Stimulated activated CD8-positive, alpha-beta memory T cell treated with anti-CD3 and anti-CD28 coated beads, Interleukin-4, amount 100 ng/mL, for 4 hours (primary cell): Measurements from ENCODE around the gene SLC5A11.
"Not testable (repeated sequence)": the region's sequence is repeated elsewhere in the genome, so short reads cannot be mapped to it uniquely, and the experiment has no call there.

ENCODE experiments used
- DNase-seq, 2 donors: peaks; one replicate each; pipeline ENCODE4 v3.0.0-alpha.2; 2020; ENCODE audit warnings: low read depth in 2 of 2, low spot score in 1 of 2

Gene SLC5A11

DNA sequence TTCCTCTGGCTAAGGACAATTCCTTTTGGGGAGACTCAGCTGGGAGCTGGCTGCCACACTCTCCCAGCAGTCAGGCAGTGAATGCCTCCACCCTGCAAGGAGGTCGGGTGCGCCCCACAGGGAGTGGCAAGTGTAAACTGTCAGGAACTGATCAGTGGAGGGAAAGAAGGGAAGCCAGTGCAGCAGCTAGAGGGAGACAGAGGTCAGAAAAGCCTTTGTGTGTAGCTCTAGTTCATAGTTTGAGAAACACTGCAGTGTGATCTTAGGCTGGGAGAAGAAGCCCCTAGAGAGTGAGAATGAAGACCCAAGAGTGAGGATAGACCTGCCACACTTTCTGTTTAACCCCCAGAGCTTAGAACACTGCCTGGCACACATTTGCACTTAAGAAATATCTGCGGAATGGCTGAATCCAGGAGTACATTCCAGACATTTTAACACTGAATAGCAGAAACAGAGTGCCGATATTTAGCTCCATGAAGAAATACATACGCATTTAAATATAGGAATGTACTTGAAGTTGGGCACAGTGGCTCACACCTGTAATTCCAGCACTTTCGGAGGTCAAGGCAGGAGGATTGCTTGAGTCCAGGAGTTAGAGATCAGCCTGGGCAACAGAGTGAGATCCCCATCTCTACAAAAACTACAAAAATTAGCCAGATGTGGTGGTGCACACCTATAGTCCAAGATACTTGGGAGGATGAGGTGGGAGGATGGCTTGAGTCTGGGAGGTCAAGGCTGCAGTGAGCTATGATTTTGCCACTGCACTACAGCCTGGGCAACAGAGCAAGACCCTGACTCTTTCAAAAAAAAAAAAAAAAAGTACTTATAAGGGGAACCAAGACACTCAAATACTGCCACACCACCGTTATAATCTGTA lies 11.1 kb upstream of the SLC5A11 start:
- DNase-seq, result no peak

DNA sequence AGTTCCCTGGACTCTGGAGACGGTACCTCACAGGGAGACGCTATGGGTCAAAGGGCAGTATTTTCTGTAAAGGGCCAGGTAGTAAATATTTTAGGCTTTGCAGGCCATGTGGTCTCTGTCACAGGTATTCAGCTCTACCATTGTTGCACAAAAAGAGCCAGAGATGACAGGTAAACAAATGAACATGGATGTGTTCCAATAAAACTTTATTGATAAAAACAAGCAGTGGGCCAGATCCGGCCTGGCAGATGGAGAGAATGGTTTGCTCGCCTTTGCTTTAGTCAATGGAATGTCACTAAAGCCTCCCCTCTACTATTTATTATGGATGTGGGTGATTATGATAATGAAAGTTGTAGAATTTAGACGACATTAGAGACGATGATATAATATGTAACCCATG lies 8.9 kb upstream of the SLC5A11 start:
- no peak for DNase-seq

DNA sequence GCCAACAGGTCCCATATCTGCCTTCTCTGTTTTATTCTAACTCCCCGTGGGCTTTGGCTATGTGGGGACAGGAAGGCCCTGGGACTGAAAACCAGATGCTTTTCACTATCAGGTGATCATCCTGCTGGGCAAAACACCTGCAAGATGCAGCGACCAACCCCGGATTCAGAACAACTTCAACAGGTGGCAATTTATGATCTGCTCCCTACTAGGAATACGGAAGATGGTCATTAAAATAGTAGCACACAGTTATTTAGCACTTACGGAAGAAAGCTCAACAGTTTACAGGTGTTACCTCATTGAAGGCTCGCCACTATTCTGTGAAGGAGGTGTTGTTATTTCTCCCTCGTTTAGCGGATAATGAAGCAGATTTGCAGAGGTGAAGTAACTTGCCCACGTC lies 7.8 kb upstream of the SLC5A11 start:
- DNase-seq, result no peak

DNA sequence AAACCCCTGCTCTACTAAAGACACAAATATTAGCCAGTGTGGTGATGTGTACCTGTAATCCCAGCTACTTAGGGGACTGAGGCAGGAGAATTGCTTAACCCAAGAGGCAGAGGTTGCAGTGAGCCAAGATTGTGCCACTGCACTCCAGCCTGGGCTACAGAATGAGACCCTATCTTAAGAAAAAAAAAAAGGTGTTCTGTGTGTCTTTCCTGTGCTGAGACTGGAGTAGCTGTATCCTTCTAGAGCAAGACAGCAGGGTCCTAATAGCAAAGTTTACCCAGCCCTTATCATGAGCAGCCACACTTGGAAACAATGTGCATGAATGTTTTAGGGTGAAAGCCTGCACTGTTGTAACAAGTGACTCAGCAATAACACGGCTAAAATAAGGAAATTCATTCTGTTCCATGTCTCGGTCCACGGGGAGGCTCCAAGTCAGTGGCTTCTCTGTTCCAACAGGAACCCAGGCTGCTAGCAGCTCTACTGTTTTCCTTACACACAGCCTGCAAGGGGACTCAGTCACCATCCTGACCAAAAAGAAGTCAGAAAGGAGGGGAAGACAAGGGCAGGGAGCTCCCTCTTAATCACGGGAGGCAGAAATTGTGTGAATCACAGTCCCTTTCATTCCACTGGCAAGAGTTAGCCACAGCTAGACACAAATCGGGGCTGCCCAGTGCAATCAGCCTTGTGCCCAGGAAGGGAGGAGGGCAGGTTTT lies 7.1 kb upstream of the SLC5A11 start:
- DNase-seq, result no peak

DNA sequence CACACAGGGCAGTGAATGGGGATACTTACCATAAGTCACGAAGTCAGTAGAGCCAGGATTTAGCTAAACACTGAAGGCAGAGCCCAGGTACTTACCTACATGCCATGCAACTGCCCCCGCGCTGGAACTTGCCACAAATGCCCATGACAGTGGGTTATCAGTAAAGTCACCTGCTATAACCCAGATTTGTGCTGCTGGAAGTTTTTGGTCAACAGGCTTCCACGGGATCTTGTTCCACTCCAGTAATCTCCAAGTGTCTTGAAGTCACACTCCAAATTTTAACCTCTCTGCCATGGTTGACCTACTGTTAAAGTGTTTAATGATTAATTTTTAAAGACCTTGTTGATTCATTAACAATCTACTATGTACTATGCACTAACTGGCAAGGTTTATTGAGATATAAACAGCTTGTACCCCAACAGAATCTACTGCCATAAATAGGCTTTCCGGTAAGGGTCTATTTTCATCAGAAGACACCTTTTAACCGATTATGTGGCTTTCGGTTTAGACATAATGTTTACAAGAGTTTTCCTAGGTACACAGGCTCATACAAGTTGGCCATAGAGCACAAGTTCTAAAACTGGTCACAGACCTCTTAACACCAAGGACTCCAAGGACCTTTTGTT lies 6.3 kb upstream of the SLC5A11 start:
- no peak for DNase-seq

DNA sequence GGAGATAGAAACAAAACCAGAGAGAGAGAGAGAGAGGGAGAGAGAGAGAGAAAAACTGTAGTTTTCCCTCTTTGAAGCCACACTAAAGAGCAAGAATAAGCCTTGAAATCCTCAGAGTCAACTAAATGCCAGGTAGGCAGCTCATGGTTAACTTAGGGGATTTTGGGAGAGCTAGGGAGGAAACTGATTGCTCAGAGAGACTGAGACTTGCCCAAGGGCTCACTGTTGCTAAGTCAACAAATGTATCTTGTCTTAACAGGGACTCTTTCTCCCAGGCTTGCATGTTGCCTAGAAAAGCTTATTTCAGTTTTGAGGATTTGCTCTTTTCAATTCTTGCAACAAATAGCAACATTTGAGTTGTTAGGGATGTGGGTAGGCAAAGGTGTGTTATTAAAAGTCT lies 4.5 kb upstream of the SLC5A11 start:
- no peak for DNase-seq

- no peak for DNase-seq
These were observed 1.4 kb upstream of the SLC5A11 start for GRCh38 chr16:24844101-24845030.

DNA sequence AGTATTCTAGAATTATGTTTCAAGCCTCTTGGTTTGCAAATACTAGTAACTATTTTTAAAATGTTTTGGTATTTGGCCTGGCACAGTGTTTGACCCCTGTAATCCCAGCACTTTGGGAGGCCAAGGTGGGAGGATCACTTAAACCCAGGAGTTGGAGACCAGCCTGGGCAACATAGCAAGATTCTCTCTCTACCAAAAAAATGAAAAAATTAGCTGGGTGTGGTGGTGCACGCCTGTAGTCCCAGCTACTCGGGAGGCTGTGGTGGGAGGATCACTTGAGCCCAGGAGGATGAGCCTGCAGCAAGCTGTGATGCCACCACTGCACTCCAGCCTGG lies 765 bp upstream of the SLC5A11 start:
- DNase-seq, result not testable (repeated sequence)

DNA sequence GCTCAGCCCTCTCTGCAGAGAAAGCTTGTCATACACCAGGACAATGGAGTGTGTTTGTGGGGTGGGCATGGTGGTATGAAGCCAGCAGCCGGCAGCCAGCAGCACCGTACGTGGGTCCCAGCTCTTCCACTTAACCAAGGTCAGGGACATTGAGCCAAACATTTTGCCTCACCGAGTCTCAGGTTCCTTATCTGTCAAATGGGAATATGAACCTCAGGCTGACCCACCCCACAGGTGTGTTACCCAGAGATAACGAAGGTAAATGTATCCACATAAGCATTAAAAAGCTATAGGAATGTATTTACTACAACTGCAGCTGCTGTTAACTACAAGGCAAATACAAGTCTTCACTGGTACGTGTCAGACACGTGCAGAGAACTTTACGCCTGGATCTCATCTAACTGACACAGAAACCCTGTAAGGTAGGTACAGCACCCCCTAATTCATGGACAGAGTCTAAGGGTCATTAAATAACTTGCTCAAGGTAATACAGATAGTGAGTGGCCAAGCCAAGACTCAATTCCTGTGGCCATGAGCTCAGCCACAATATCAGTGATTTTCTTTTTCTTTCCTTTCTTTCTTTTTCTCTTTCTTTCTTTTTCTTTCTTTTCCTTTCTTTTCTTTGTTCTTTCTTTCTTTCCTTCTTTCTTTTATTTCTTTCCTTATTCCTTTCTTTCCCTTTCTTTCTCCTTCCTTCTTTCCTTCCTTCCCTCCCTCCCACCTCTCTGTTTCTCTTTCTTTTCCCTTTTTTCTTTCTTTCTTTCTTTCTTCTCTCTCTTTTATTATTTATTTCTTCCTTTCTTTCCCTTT lies 990 bp downstream of the SLC5A11 start:
- DNase-seq, result no peak

GRCh38 chr16:24847358-24847664 lies 1.5 kb downstream of the SLC5A11 start:
- DNase-seq, result no peak

GRCh38 chr16:24848065-24848464 lies 2.3 kb downstream of the SLC5A11 start:
- DNase-seq, result no peak

DNA sequence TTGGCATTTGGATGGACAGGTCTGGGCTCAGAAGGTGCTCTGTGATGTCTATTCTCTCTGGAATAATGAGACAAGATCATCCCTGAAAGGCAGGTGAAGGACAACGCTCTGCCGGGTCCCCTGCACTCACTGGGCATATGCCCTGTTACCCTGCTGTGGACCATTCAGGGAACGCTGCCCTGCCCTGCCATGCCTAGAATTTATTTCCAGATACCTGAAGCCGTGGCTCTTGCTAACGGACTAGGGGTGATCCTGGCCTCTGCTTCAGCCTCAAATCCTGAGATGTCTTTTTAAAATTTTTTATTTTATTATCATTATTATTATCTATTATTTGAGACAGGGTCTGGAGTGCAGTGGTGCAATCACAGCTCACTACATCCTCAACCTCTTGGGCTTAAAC lies 3.9 kb downstream of the SLC5A11 start:
- DNase-seq, result no peak

- no peak for DNase-seq
These were observed 4.7 kb downstream of the SLC5A11 start for GRCh38 chr16:24850289-24850938.

DNA sequence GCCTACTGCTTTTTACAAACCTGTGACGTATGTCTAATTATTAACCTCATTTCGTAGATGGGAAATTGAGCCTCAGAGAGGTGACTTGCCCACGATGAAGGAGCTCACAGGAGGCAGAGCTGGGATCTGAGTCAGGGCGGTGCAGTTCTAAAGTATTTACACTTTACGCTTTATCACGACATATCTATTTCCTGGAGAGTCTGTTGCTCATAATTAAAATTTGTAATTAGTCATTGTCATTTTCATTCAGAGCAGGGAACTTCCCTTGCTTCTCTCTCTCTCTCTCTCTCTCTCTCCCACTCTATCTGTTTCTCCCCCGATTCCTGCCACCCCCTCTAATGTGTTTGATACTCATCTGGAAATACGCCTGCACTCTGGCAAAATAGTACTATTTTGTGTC lies 5.9 kb downstream of the SLC5A11 start:
- DNase-seq, result no peak

GRCh38 chr16:24852281-24852721 lies 6.5 kb downstream of the SLC5A11 start:
- DNase-seq, result no peak

GRCh38 chr16:24853169-24853824 lies 7.5 kb downstream of the SLC5A11 start:
- DNase-seq, result no peak

GRCh38 chr16:24853830-24854229 lies 8.1 kb downstream of the SLC5A11 start:
- no peak for DNase-seq

DNA sequence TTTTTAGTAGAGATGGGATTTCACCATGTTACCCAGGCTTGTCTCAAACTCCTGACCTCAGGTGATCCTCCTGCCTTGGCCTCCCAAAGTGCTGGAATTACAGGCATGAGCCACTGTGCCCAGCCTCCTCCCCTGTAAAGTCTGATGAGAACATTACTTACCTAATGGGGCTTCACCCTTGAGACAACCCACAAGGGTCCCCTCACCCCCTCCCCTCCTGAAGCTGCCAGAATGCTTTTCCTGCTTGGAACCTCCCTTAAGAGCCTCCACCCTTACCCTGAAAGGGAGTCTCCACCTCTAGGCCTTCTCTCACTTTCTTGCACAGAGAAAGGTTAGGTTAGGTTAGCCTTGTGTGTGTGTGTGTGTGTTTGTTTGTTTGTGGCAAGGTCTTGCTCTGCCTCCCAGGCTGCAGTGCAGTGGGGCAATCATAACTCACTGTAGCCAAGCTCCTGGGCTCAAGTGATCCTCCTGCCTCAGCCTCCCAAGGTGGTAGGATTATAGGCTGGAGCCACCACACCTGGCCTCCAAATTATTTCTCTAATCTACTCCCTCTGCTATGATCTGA lies 8.9 kb downstream of the SLC5A11 start:
- no peak for DNase-seq

DNA sequence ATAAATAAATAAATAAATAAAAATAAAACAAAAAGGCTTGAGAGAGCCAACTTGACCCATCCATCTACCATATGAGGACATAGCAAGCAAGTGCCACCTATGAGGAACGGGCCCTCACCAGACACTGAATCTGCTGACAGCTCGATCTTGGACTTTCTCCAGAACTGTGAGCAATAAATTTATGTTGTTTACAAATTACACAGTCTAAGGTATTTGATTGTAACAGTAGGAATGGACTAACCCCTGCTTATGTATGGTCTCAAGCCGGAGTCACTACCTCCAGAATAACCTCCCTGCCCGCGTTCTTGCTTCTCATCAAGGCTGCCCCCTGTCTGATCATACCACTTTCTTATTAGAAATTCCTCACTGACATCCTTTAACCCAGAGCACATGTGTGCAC lies 9.9 kb downstream of the SLC5A11 start:
- DNase-seq, result no peak
